Activated naive CD8-positive, alpha-beta T cell treated with anti-CD3 and anti-CD28 coated beads for 36 hours (primary cell): Measurements from ENCODE around the gene CALHM5. TPM values are rescaled to one million over a fixed set of nuclear protein-coding genes. Genes with fewer than 3 reads are reported as not detected.

Experiments
- DNase-seq: peaks from one replicate; pipeline ENCODE4 v3.0.0; 2021
- H3K27ac Mint-ChIP-seq: one replicate; pipeline ENCODE4 v1.8.0; 2022; ENCODE audit warnings: mild to moderate bottlenecking, moderate library complexity, mixed read lengths
- H3K27me3 Mint-ChIP-seq: one replicate; pipeline ENCODE4 v1.8.0; 2022; ENCODE audit warnings: mild to moderate bottlenecking, mixed read lengths
- H3K36me3 Mint-ChIP-seq: one replicate; pipeline ENCODE4 v1.8.0; 2021; ENCODE audit warnings: mild to moderate bottlenecking, mixed read lengths
- H3K4me1 Mint-ChIP-seq: one replicate; pipeline ENCODE4 v1.8.0; 2021; ENCODE audit warnings: mixed read lengths
- H3K4me3 Mint-ChIP-seq: one replicate; pipeline ENCODE4 v1.8.0; 2022; ENCODE audit warnings: mild to moderate bottlenecking, moderate library complexity, mixed read lengths
- H3K9me3 Mint-ChIP-seq: one replicate; pipeline ENCODE4 v1.8.0; 2022; ENCODE audit warnings: mixed read lengths
- total RNA-seq, 2 experiments: library from RNA; stranded (reverse); gene quantifications; one replicate each; pipeline ENCODE4 v1.2.3, GENCODE V29; 2021

CALHM5 gene
- total RNA-seq, 2 experiments from 2014 or later: not detected

- Mint-ChIP-seq H3K9me3 (no peaks in the 10 kb centered on the region), H3K36me3 (no peaks in the 10 kb centered on the region), H3K4me3 (no peak overlapping the region), H3K4me1 (no peaks in the 10 kb centered on the region), H3K27ac (no peak overlapping the region), H3K27me3 (peaks cover 5% of the 10 kb centered on the region)
- DNase-seq: no peak
These were observed 12.8 kb downstream of the CALHM5 start for GRCh38 chr6:116524236-116524635.

DNA sequence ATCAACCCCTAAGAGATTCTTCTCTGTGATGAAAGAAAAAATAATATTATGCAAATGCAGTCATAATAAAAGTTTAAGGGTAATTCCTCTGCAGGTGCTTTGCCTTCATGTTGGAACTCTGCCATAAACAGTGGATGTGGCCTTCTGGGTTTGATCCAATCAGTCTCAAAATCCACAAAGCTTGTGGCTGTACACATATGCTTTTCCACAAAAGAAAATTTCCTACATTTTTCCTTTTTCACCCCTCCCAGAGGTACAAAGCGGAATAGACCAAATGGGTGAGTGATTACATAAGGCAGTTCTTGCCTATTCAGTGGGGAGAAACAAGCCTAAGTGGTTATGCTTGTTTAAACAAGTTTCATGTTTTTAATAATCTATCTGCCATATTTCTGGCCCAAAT is 16.7 kb downstream of the CALHM5 start:
- H3K36me3 Mint-ChIP-seq: no peaks in the 10 kb centered on the region
- H3K4me1 Mint-ChIP-seq: no peaks in the 10 kb centered on the region
- no peak for DNase-seq
- no peak overlapping the region for H3K4me3 Mint-ChIP-seq
- H3K27ac Mint-ChIP-seq: no peak overlapping the region
- peaks cover 16% of the 10 kb centered on the region for H3K27me3 Mint-ChIP-seq
- no peaks in the 10 kb centered on the region for H3K9me3 Mint-ChIP-seq

DNA sequence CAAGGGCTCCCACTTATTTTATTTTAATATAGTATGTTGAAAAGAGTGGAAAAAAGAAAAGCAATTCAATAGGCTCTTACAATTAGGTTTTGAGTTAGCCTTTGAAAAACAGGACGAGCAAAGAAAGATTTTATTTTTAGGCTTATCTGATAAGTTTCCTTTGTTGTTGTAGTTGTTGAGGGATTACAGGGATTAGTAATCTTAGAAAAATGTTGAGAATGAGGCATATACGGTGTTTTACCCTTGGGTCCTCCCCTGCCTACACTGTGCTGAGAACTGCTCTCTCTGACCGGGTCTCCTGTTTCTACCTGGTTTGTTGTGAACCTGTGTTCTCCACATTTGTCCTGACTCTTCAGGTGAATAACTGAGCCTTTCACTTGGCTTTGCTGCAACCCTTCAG is 17.3 kb downstream of the CALHM5 start:
- no peak for DNase-seq
- no peak overlapping the region for H3K27ac Mint-ChIP-seq
- H3K9me3 Mint-ChIP-seq: no peaks in the 10 kb centered on the region
- no peak overlapping the region for H3K4me3 Mint-ChIP-seq
- H3K4me1 Mint-ChIP-seq: no peaks in the 10 kb centered on the region
- H3K27me3 Mint-ChIP-seq: peaks cover 16% of the 10 kb centered on the region
- H3K36me3 Mint-ChIP-seq: no peaks in the 10 kb centered on the region

DNA sequence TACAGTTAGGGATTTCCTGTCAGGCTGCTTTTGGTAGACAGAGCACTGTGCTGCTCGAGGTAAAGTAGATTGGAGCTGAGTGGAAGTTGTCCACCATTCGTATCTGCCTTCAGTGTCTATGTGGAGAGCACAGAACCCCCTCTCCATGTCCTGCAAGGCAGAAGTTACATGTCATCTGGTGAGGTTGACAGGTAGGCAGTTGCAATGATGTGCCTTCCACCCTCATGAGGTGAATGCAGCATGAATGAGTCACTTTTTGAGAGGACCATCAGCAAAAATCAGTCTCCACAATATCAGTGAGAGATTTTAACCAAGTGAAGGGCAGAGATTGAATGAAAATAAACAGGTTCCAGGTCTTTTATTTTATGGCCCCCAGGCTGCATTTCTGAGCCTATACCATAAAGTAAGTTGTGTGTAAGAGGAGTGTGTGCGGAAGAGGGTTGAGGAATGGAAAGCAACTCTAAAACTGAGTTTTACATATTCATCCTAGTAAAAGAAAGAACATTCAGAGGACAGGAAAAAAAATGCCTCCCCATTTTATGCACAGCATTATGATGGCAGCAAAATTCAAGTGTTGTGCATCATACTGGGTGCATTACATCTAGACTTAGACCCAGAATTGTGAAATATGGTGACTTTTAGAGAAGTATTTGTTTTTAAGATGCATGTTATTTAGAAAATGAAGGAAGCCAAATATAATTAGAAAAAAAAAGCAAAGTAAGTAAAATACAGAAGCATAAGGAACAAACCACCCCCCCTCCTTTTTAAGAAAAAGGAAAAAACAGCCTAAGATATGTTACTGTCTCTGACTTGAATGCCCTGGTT is 18.2 kb downstream of the CALHM5 start:
- Mint-ChIP-seq H3K4me3 (no peak overlapping the region), H3K4me1 (no peaks in the 10 kb centered on the region), H3K27me3 (peaks cover 22% of the 10 kb centered on the region), H3K36me3 (no peaks in the 10 kb centered on the region), H3K27ac (no peak overlapping the region), H3K9me3 (no peaks in the 10 kb centered on the region)
- DNase-seq: no peak

DNA sequence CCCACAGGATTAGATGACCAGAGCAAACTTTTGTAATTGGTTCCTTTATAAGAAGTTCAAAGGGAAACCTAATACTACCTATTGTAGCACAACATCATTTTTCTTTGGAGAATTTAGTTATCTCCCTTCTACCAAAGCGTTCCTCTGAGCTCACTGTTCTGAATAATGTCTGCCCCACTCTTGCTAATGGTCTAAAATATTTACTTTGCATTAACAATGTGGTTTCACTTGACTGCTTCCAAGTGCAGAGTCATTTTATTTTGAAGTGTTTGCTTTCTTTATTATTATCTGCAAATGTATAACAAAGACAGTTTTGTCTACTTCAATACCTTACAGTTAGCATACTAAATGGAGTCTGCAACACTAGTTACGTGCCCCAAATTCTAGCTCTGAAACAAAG is 19.0 kb downstream of the CALHM5 start:
- H3K27me3 Mint-ChIP-seq: peaks cover 22% of the 10 kb centered on the region
- H3K4me3 Mint-ChIP-seq: no peak overlapping the region
- no peaks in the 10 kb centered on the region for H3K9me3 Mint-ChIP-seq
- H3K27ac Mint-ChIP-seq: no peak overlapping the region
- no peaks in the 10 kb centered on the region for H3K4me1 Mint-ChIP-seq
- no peak for DNase-seq
- H3K36me3 Mint-ChIP-seq: no peaks in the 10 kb centered on the region

DNA sequence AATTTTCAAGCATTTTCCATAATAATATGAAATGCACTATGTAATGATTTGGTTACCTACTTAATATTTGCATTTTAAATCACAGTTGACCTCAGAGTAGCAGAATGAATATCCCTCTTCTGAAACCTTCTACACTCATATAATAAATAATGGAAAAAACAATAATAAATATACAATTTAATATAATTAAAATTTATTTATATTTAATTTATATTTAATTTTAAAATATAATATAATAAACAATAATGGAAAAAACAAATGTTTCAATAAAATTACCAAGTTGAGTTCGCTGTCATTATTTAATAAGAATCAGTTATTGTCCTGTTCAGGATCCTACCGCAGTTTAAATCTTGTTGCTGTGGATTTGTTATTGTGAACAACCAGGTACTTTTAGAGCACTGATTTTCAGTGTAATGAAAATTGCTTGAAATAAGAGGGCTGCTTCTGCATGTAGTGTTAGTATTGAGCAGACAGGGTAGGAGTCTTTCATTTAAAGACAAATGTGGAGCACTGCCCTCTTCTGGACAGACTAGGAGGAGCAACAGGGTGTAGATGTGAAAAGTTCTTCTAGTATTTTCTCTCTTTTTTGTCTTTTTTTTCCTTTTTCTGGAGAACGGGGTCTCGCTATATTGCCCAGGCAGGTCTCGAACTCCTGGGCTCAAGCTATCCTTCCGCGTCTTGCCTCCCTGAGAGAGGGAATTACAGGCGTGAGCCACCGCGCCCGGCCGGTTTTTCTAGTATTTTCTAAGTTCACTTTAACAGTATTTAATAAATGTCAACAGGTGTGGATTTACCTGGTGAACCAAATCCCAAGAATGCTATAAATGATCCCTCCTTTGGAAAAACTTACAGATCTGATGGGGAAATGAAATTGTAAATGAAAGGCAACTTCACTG is 20.5 kb downstream of the CALHM5 start:
- no peaks in the 10 kb centered on the region for H3K4me1 Mint-ChIP-seq
- DNase-seq: peak; percentile 41
- no peaks in the 10 kb centered on the region for H3K36me3 Mint-ChIP-seq
- H3K27ac Mint-ChIP-seq: no peak overlapping the region
- no peaks in the 10 kb centered on the region for H3K9me3 Mint-ChIP-seq
- no peak overlapping the region for H3K4me3 Mint-ChIP-seq
- H3K27me3 Mint-ChIP-seq: peaks cover 22% of the 10 kb centered on the region

DNA sequence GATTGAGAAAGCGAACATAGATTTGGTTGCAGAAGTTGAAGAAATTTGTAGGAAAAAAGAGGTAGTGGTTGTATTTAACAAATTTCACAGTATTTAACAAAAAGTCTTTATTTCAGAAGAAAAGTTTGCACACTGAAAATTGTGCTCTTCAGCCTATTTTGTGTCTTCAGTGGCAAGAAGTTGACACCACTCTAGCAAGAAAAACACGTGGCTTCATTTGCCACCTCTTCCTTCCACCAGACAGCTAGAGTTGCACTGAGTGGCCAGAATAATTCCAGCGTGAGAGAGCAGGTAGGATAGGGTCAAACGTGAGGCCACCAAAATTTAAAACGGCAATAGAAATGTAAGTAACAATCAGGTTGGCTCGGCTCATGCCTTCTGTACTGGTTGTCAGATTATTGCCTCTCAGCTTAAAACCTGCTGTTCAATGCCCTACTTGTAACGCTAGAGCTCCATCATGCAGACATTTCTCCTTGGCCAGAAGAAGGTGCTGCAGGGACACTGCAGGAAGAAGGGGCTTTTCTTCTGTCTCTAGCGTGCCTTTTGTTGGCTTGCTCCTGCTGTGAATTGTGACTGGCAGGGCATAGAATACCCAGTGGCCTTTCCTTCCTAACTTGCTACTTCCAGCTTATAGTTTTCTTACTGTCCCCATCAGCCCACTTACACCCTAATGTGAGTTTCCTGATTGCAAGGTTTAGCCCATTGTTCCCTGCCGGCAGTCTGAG is 22.0 kb downstream of the CALHM5 start:
- no peak for DNase-seq
- Mint-ChIP-seq H3K27me3 (peaks cover 22% of the 10 kb centered on the region), H3K4me3 (no peak overlapping the region), H3K36me3 (no peaks in the 10 kb centered on the region), H3K9me3 (no peaks in the 10 kb centered on the region), H3K4me1 (no peaks in the 10 kb centered on the region), H3K27ac (no peak overlapping the region)

DNA sequence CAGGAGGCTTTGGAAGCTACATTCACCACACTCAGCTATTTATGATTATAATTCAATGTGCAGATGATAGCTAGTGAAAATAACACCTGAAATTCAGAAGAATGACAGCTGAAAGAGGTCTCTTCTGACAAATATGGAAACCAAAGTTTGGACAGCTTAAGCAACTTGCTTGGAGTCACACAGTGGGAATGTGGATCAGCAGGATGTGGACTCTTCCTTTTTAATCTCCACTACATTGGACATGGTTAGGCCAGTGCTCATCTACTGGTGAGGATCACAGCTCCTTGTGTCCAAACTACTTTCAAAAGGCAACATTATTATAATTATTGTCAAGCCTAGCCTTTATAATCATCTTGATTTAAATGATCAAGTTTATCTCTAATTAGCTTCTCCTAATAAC is 23.7 kb downstream of the CALHM5 start:
- H3K36me3 Mint-ChIP-seq: no peaks in the 10 kb centered on the region
- H3K4me3 Mint-ChIP-seq: no peak overlapping the region
- peaks cover 19% of the 10 kb centered on the region for H3K27me3 Mint-ChIP-seq
- H3K9me3 Mint-ChIP-seq: no peaks in the 10 kb centered on the region
- DNase-seq: no peak
- no peak overlapping the region for H3K27ac Mint-ChIP-seq
- H3K4me1 Mint-ChIP-seq: no peaks in the 10 kb centered on the region

DNA sequence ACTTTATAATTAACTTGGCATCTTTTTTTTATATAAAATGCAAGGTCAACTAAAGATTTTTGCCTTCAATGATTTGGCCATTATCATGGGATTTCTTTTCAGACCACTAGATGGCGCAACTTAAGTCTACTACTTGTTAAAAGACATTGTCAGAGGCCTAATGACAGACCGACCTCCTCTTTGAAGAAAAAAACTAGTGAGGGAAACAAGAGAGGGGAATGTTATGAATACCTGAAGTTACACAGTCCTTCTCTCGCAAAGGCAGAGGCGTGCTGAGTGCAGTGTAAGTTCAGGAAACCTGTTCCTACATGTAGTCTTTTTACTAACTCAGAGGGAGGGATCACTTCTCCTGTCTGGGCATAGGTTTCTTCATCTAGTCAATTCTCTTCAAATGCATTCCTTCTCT is 24.8 kb downstream of the CALHM5 start:
- no peaks in the 10 kb centered on the region for H3K36me3 Mint-ChIP-seq
- no peaks in the 10 kb centered on the region for H3K4me1 Mint-ChIP-seq
- H3K27me3 Mint-ChIP-seq: peaks cover 23% of the 10 kb centered on the region
- H3K27ac Mint-ChIP-seq: no peak overlapping the region
- no peak overlapping the region for H3K4me3 Mint-ChIP-seq
- no peaks in the 10 kb centered on the region for H3K9me3 Mint-ChIP-seq
- no peak for DNase-seq

DNA sequence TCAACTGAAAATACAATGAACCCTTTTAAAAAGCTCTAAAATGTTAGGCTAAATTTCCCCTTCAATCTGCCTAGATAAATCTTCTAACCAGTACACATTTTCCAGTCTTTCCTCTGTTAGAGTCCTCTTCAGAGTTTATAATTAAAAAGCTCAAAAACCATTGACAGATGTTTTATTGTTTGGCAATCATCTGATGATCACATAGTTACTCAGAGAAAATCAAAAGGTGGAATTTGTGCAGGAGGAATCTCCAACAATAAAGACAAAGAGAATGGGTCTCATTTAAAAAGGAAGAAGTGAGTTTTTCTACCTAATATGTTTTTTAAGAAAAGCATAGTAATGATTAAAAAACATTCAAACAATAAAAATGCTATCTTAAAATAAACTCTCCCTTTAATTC is 31.0 kb downstream of the CALHM5 start:
- Mint-ChIP-seq H3K36me3 (no peaks in the 10 kb centered on the region), H3K27ac (no peak overlapping the region), H3K27me3 (peaks cover 19% of the 10 kb centered on the region), H3K4me1 (no peaks in the 10 kb centered on the region), H3K9me3 (no peaks in the 10 kb centered on the region), H3K4me3 (no peak overlapping the region)
- no peak for DNase-seq

- H3K9me3 Mint-ChIP-seq: no peaks in the 10 kb centered on the region
- peaks cover 19% of the 10 kb centered on the region for H3K27me3 Mint-ChIP-seq
- H3K4me3 Mint-ChIP-seq: no peak overlapping the region
- no peaks in the 10 kb centered on the region for H3K4me1 Mint-ChIP-seq
- no peak for DNase-seq
- no peaks in the 10 kb centered on the region for H3K36me3 Mint-ChIP-seq
- H3K27ac Mint-ChIP-seq: no peak overlapping the region
These were observed 31.7 kb downstream of the CALHM5 start for GRCh38 chr6:116543149-116543548.

- H3K36me3 Mint-ChIP-seq: no peaks in the 10 kb centered on the region
- DNase-seq: no peak
- no peak within 1 kb of the TSS for H3K27ac Mint-ChIP-seq
- no peaks in the 10 kb centered on the region for H3K4me1 Mint-ChIP-seq
- H3K4me3 Mint-ChIP-seq: no peak within 1 kb of the TSS
- peaks cover 8% of the 10 kb centered on the region for H3K27me3 Mint-ChIP-seq
- no peaks in the 10 kb centered on the region for H3K9me3 Mint-ChIP-seq
These were observed 34.2 kb downstream of the CALHM5 start, which contains the start of gene TRAPPC3L for GRCh38 chr6:116545651-116546050. Gene TRAPPC3L, minus strand, starts transcription at chr6:116545684. Its CDS starts 170 bp downstream, at chr6:116545514.

DNA sequence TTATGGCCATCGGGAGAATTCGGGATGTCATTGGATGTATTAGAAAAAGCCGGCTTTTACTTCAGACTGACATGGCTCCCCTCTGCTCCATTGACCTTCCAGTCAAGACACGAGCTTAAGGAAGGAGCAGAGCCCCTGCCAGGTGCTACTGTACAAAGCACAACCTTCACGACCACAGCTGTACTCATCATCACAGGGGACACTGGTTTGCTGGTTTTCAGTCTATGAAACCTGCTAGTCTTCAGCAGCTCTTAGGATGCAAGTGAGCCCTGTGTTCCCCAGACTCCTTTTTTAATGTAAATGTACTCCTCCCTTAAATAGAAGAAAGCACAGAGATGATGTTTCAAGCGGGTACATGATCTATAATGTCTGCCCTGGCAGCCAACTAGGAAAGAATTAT is 35.9 kb downstream of the CALHM5 start:
- no peak overlapping the region for H3K4me3 Mint-ChIP-seq
- H3K27ac Mint-ChIP-seq: no peak overlapping the region
- no peaks in the 10 kb centered on the region for H3K36me3 Mint-ChIP-seq
- H3K4me1 Mint-ChIP-seq: no peaks in the 10 kb centered on the region
- no peaks in the 10 kb centered on the region for H3K9me3 Mint-ChIP-seq
- DNase-seq: no peak
- peaks cover 4% of the 10 kb centered on the region for H3K27me3 Mint-ChIP-seq

DNA sequence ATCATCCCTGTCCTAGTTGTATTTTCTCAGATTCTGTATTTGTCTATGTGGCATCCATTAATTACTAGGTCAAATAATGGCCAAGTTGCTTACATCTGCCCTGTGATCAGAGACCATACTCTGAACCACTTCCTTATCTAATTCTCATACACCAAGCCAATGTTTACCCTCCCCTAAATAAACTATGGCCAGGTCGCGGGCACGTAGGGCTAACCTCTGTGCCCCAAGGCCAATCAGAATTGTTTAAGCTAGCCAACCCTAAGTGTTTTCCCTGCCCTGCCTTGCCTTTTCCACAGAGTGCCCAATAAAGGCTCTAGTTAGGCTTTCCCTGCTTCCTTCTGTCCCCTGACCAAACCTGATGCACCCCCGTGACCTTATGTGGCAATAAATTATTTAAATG is 39.4 kb downstream of the CALHM5 start:
- no peaks in the 10 kb centered on the region for H3K9me3 Mint-ChIP-seq
- H3K36me3 Mint-ChIP-seq: no peaks in the 10 kb centered on the region
- no peak for DNase-seq
- H3K27me3 Mint-ChIP-seq: peaks cover 10% of the 10 kb centered on the region
- no peak overlapping the region for H3K4me3 Mint-ChIP-seq
- H3K4me1 Mint-ChIP-seq: no peaks in the 10 kb centered on the region
- H3K27ac Mint-ChIP-seq: no peak overlapping the region

DNA sequence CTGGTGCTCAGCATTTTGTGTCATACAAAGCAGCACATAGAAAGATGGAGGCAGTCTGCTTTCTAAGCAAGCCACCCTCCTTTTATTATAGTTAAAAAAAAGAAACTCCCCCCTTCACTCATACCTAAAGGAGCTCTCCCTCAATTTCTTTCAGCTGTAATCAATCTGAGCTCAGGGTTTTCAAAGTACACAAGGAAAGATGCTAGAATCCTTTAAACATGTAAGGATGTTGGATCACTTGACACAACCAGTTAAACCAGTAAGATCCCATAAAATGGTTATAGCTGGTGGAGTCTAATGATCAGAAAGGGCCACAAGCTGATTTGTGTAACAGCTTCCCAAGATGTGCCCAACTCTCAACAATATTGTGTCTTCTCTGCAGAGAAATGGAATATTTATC is 42.0 kb downstream of the CALHM5 start, which contains the start of gene CALHM4:
Gene CALHM4, plus strand, starts transcription at position 301 of the 400 bp plus-strand sequence. Its CDS starts 43 bp downstream, at position 344.
- Mint-ChIP-seq H3K36me3 (no peaks in the 10 kb centered on the region), H3K27me3 (peaks cover 10% of the 10 kb centered on the region), H3K9me3 (no peaks in the 10 kb centered on the region), H3K27ac (no peak within 1 kb of the TSS), H3K4me1 (no peaks in the 10 kb centered on the region), H3K4me3 (no peak within 1 kb of the TSS)
- DNase-seq: no peak
